Muscle of leg (tissue), 11 donors: ENCODE measurements around the gene SCO2. TPM values are rescaled to one million over a fixed set of nuclear protein-coding genes. Genes with fewer than 3 reads are reported as not detected.
A peak's percentile ranks its signal among the peaks of the same experiment; 100 is the strongest.

Experiments
- DNase-seq: peaks from one replicate; pipeline ENCODE4 v3.0.0; 2013
- H3K27ac ChIP-seq: one replicate; pipeline ENCODE4 v1.5.1; 2013; ENCODE audit warnings: mild to moderate bottlenecking, low read length, control low read depth
- H3K27me3 ChIP-seq: one replicate; pipeline ENCODE4 v1.6.1; 2013; ENCODE audit warnings: low read length; ENCODE audit not compliant: control insufficient read depth, insufficient read depth
- H3K36me3 ChIP-seq: one replicate; pipeline ENCODE4 v1.6.1; 2013; ENCODE audit warnings: low read length; ENCODE audit not compliant: control insufficient read depth, insufficient read depth
- H3K4me1 ChIP-seq: one replicate; pipeline ENCODE4 v1.6.1; 2013; ENCODE audit warnings: low read length; ENCODE audit not compliant: control insufficient read depth, insufficient read depth
- H3K4me3 ChIP-seq: one replicate; pipeline ENCODE4 v1.5.1; 2013; ENCODE audit warnings: low read length, control low read depth
- H3K9me3 ChIP-seq: replicated peaks from 2 replicates; pipeline ENCODE4 v1.6.1; 2013; ENCODE audit warnings: low read depth, low read length; ENCODE audit not compliant: control insufficient read depth
- WGBS: methylation state at CpG from one replicate; pipeline ENCODE4 v1.1.5; 2013; ENCODE audit warnings: missing lambda C conversion rate; ENCODE audit not compliant: insufficient coverage; 5-methylcytosine and 5-hydroxymethylcytosine counted together
- polyA plus RNA-seq, 8 donors: library from polyadenylated mRNA; unstranded; fragments of 120-200 nt; gene quantifications; one replicate each; pipeline versions ENCODE4 v1.2.1 to v1.2.3, GENCODE V29; 2013; ENCODE audit warnings: inconsistent platforms in 1 of 8, low replicate concordance in 1 of 8; ENCODE audit not compliant: insufficient read length in 8 of 8, insufficient read depth in 1 of 8
- total RNA-seq: library from RNA; stranded (reverse); fragments of 120-200 nt; gene quantifications from one replicate; pipeline ENCODE4 v1.2.4, GENCODE V29; 2013

Gene SCO2
- total and polyA plus RNA-seq, 9 donors, result 0.40 to 7.0 (median 3.1) TPM

DNA sequence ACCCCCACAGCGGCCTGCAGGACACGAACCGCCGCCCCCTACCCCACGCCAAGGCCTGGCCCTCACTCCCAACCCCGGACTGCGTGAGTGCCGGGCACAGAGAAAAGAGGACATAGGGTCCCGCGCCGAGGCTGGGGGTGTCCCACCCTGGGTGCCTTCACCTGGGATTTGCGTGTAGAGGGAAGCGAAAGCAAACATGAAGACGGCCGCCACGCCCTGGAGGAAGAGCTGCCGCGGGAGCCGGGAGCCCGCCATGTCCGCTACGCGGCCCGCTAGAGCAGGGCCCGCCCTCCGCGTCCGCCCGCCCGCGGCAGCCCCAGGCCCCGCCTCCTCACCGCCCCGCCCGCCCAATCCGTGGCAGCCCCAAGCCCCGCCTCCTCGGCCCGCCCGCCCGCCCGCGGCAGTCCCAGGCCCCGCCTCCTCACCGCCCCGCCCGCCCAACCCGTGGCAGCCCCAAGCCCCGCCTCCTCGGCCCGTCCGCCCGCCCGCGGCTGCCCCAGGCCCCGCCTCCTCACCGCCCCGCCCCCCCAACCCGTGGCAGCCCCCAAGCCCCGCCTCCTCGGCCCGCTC, 17.9 kb downstream of the SCO2 start, which contains the start of gene LMF2:
LMF2 (minus strand) TSS at position 282 of the 570 bp plus-strand sequence; CDS start at position 255, 27 bp downstream.
- 0% methylated on average over 20 of the region's 62 CpGs for WGBS
- Histone ChIP-seq H3K4me3 (peak within 1 kb of the TSS; percentile 83), H3K36me3 (peaks cover 30% of the 10 kb centered on the region), H3K4me1 (peaks cover 25% of the 10 kb centered on the region), H3K9me3 (no peaks in the 10 kb centered on the region), H3K27ac (peak within 1 kb of the TSS; percentile 96), H3K27me3 (no peaks in the 10 kb centered on the region)
- DNase-seq, result no peak

DNA sequence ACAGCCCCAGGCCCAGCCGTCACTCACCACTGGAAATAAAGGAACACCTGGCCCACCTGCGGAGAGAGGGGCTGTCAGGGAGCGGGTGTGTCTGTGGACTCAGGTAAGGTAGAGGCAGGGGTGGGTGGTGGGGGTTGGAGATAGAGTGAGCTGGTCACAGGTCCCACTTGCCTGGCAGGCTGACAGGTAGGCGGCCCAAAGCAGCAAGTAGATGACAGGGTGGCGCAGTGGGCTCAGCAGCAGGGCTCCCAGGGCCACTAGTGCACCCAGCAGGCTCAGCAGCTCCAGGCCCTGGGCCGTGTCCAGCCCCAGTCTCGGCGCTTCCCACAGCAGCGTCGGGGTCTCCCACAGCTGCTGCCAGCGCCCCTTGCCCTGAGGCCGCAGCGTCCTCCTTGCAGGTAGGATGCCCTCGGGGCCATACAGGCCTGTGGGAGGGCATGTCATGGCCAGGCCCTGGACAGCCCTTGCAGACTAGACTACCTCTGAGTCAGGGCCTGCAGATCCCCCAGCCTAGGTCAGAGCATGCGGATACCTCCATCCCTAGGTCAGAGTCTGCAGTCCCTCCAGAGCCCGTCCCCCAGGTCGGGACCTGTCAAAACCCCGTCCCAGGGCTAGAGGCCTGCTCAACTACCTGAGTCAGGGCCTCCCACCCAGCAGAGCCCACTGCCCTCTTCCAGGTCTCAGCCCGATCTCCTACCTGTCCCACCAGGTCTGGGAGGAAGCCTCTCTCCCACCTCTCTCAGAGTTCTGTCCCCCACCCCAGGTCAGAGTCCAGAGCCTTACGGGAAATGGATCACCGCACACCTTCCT, 18.6 kb downstream of the SCO2 start:
- 14% methylated on average over 20 of the region's 21 CpGs for WGBS
- peak; percentile 42 for DNase-seq

GRCh38 chr22:50505776-50506610, 19.4 kb downstream of the SCO2 start:
- H3K4me1 ChIP-seq, result peaks cover 25% of the 10 kb centered on the region
- DNase-seq, result no peak
- no peaks in the 10 kb centered on the region for H3K9me3 ChIP-seq
- H3K36me3 ChIP-seq, result peaks cover 30% of the 10 kb centered on the region
- no peak overlapping the region for H3K27ac ChIP-seq
- H3K4me3 ChIP-seq, result peak overlapping the region; percentile 83
- WGBS, result 83% methylated on average over 30 of the region's 41 CpGs
- H3K27me3 ChIP-seq, result no peaks in the 10 kb centered on the region

More for the DNA sequence above, 18.6 kb downstream of the SCO2 start:
- H3K4me1 ChIP-seq, result peaks cover 25% of the 10 kb centered on the region
- H3K27me3 ChIP-seq, result no peaks in the 10 kb centered on the region
- H3K9me3 ChIP-seq, result no peaks in the 10 kb centered on the region
- H3K4me3 ChIP-seq, result peak overlapping the region; percentile 83
- peaks cover 30% of the 10 kb centered on the region for H3K36me3 ChIP-seq
- H3K27ac ChIP-seq, result peak overlapping the region; percentile 78

DNA sequence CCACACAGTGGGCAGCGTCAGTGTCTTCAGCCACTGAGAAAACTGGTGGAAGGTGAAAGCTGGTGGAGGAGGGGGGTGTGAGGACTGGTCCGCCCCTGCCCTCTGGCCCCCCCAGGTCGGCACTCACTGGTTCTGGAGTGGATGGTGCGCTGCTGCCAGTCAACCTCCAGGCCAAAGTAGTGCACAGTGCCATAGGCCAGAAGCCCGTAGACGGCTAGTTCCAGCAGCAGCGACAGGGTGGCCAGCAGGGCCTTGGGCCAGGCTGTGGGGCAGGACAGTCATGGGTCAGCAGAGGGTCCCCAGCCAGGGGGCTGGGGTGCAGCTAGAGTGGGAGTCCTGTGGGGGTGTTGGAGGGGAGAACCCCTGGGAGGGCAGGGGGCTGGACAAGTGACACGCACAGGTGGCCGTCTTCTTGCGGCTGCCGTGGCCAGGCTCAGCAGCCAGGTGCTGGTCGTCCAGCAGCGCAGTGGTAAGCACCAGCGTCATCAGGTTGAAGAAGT, 20.1 kb downstream of the SCO2 start:
- Histone ChIP-seq H3K9me3 (no peaks in the 10 kb centered on the region), H3K27ac (no peak overlapping the region), H3K36me3 (peaks cover 30% of the 10 kb centered on the region), H3K4me3 (no peak overlapping the region), H3K4me1 (peaks cover 25% of the 10 kb centered on the region), H3K27me3 (no peaks in the 10 kb centered on the region)
- DNase-seq, result no peak
- WGBS, result 88% methylated on average over 13 of the region's 14 CpGs

DNA sequence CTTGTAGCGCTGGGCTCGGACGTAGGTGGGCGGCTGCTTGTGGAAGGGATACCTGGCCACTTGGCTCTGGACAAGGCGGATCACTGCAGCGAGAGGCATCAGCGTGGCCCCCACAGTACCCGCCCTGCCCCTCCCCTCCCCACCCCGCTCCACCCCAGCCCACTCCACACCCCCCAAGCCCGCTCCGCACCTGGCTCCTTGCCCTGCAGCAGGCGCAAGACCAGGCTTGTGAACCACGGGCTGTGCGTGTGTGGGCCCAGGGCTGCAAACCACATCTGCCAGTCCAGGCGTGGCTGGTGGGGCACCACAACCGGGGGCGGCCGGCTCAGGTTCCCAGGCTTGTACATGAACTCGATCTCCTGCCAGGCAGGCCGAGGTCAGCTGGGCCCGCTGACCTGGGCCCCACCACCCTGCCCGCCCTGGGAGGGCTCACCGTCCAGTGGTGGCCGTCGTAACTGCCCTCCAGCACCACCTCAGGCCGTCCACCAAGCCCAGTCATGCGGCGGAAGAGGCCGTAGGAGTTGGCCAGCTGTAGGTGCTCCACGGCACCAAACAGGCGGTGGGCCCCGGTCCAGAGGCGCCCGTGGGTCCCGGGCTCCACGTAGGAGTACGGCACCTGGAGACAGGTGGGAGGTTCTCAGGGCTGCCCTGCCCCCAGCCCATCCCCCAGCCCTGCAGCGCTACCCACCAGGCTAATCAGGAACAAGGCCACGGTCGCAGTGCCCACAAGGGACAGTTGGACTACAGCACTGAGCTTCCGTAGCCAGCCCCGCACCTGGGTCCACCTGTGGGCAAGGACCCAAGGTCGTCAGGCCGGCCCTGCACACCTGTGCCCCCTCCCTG, 20.8 kb downstream of the SCO2 start:
- H3K9me3 ChIP-seq, result no peaks in the 10 kb centered on the region
- no peaks in the 10 kb centered on the region for H3K27me3 ChIP-seq
- WGBS, result 91% methylated on average over 39 of the region's 44 CpGs
- peaks cover 25% of the 10 kb centered on the region for H3K4me1 ChIP-seq
- no peak overlapping the region for H3K4me3 ChIP-seq
- no peak overlapping the region for H3K27ac ChIP-seq
- peaks cover 30% of the 10 kb centered on the region for H3K36me3 ChIP-seq
- no peak for DNase-seq

- DNase-seq, result no peak
- WGBS, result 88% methylated on average over 12 of the region's 26 CpGs
- Histone ChIP-seq H3K4me1 (peaks cover 16% of the 10 kb centered on the region), H3K9me3 (no peaks in the 10 kb centered on the region), H3K27ac (no peak overlapping the region), H3K36me3 (peaks cover 30% of the 10 kb centered on the region), H3K27me3 (no peaks in the 10 kb centered on the region), H3K4me3 (no peak overlapping the region)
Measured at GRCh38 chr22:50503475-50504145, 21.8 kb downstream of the SCO2 start.

- H3K36me3 ChIP-seq, result peaks cover 30% of the 10 kb centered on the region
- H3K9me3 ChIP-seq, result no peaks in the 10 kb centered on the region
- no peak overlapping the region for H3K4me3 ChIP-seq
- no peak for DNase-seq
- 84% methylated on average over 15 of the region's 24 CpGs for WGBS
- H3K27ac ChIP-seq, result no peak overlapping the region
- peaks cover 16% of the 10 kb centered on the region for H3K4me1 ChIP-seq
- no peaks in the 10 kb centered on the region for H3K27me3 ChIP-seq
Measured at GRCh38 chr22:50502628-50503474, 22.5 kb downstream of the SCO2 start.

- Histone ChIP-seq H3K4me1 (peaks cover 14% of the 10 kb centered on the region), H3K9me3 (no peaks in the 10 kb centered on the region), H3K27ac (no peak overlapping the region), H3K4me3 (no peak overlapping the region), H3K36me3 (peaks cover 30% of the 10 kb centered on the region), H3K27me3 (peaks cover 2% of the 10 kb centered on the region)
- no peak for DNase-seq
- WGBS, result 77% methylated on average over 5 of the region's 6 CpGs
Measured at GRCh38 chr22:50502096-50502495, 23.3 kb downstream of the SCO2 start.
